Colonic mucosa (tissue), 4 donors: ENCODE measurements around the gene BRIP1. TPM values are rescaled to one million over a fixed set of nuclear protein-coding genes. Genes with fewer than 3 reads are reported as not detected.
"Not testable (repeated sequence)": the region's sequence is repeated elsewhere in the genome, so short reads cannot be mapped to it uniquely, and the experiment has no call there.

Experiments
- DNase-seq: peaks from one replicate; pipeline ENCODE4 v3.0.0-alpha.2; 2020
- H3K27ac ChIP-seq: fragments of 200-600 bp; one replicate; pipeline ENCODE4 v1.8.0; 2021
- H3K27me3 ChIP-seq: fragments of 200-600 bp; one replicate; pipeline ENCODE4 v1.8.0; 2021
- H3K36me3 ChIP-seq: fragments of 200-600 bp; one replicate; pipeline ENCODE4 v1.8.0; 2021
- H3K4me1 ChIP-seq: fragments of 200-600 bp; one replicate; pipeline ENCODE4 v1.8.0; 2021; ENCODE audit warnings: mild to moderate bottlenecking
- H3K4me3 ChIP-seq: fragments of 200-600 bp; one replicate; pipeline ENCODE4 v1.8.0; 2021
- H3K9ac ChIP-seq, 2 donors: one replicate each; pipeline ENCODE4 v1.7.0; 2013; ENCODE audit warnings: control low read depth in 2 of 2, low read depth in 2 of 2, low read length in 2 of 2
- H3K9me3 ChIP-seq: fragments of 200-600 bp; one replicate; pipeline ENCODE4 v1.8.0; 2021
- intact Hi-C: fragments of 100-400 bp; cut with DNase I; formaldehyde crosslinking; loops from one replicate; pipeline ENCODE4 v1.14.1; 2022
- total RNA-seq, 2 donors: library from RNA; stranded (reverse); fragmentation: NEBNext Ultra II Directional in 1 of 2; extraction: Animal tissue kit (Norgen Biotek cat#: 25700) in 1 of 2; gene quantifications; one replicate each; pipeline ENCODE4 v1.2.1, GENCODE V29; 2021
- TF ChIP-seq, protein P1 (sequence below): fragments of 200-600 bp; IDR thresholded peaks from one replicate; pipeline ENCODE4 v1.8.0; 2022; ENCODE audit warnings: antibody characterized with exemption, mild to moderate bottlenecking
- donor health status: healthy.
- donor health status: DM: no; HTN: no; CAD: no.
- donor health status: DM: no; HTN: no; CAD: no.

BRIP1 gene
- total RNA-seq, 2 donors from 2014 or later = 3.3 to 10.1 TPM

DNA sequence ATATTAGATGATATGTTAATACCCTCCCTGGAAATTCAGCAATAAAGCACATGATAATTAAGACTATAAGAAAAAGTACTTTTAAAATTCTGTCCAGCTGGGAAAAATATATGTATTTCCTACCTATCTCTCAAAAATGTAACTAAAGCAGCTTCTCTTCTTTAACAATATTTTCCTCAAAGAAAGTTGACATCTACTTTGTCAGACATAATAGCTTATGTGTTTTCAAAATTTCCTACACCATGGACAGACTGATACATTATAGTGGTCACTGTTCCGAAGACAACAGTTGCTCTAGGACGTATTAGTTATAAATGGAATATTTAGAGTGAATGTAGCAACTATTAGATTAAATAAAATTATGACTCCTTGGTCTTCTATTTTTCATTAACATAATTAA lies 140.9 kb downstream of the BRIP1 start:
- Histone ChIP-seq H3K27ac (no peak overlapping the region), H3K9me3 (no peaks in the 10 kb centered on the region), H3K9ac (no peak overlapping the region), H3K27me3 (no peaks in the 10 kb centered on the region), H3K4me1 (no peaks in the 10 kb centered on the region), H3K4me3 (no peak overlapping the region), H3K36me3 (no peaks in the 10 kb centered on the region)
- TF ChIP-seq, protein P1, sequence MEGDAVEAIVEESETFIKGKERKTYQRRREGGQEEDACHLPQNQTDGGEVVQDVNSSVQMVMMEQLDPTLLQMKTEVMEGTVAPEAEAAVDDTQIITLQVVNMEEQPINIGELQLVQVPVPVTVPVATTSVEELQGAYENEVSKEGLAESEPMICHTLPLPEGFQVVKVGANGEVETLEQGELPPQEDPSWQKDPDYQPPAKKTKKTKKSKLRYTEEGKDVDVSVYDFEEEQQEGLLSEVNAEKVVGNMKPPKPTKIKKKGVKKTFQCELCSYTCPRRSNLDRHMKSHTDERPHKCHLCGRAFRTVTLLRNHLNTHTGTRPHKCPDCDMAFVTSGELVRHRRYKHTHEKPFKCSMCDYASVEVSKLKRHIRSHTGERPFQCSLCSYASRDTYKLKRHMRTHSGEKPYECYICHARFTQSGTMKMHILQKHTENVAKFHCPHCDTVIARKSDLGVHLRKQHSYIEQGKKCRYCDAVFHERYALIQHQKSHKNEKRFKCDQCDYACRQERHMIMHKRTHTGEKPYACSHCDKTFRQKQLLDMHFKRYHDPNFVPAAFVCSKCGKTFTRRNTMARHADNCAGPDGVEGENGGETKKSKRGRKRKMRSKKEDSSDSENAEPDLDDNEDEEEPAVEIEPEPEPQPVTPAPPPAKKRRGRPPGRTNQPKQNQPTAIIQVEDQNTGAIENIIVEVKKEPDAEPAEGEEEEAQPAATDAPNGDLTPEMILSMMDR = no peak
- DNase-seq = no peak
- intact Hi-C loops = no loop called here

DNA sequence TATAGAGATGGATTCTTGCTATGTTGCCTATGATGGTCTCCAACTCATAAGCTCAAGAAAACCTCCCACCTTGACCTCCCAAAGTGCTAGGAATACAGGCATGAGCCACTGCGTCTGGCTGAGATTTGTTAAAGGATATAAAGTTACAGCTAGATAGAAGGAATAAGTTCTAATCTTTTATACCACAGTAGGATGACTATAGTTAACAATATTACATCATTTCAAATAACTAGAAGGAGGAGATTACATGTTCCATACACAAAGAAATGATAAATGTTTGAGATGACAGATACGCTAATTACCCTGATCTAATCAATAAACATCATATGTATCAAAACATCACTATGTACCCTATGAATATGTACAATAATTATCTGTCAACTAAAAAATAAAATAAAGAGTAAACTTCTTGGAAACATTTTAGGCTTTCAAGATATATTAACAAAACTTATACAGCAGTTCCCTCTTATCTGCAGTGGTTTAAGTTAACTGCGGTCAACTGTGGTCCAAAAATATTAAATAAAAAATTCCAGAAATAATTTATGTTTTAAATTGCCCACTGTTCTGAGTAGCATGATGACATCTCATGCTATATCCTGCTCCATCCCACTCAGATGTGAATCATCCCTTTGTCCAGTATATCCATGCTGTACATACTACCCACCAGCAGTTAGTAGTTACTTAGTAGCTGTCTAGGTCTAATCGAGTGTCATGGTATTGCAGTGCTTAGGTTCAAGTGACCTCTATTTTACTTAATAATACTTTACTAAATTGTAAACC lies 143.1 kb downstream of the BRIP1 start:
- Histone ChIP-seq H3K4me3 (no peak overlapping the region), H3K9ac (no peak overlapping the region), H3K36me3 (no peaks in the 10 kb centered on the region), H3K27me3 (no peaks in the 10 kb centered on the region), H3K9me3 (no peaks in the 10 kb centered on the region), H3K4me1 (no peaks in the 10 kb centered on the region), H3K27ac (no peak overlapping the region)
- intact Hi-C loops = no loop called here
- TF ChIP-seq, protein P1 = no peak
- no peak for DNase-seq

DNA sequence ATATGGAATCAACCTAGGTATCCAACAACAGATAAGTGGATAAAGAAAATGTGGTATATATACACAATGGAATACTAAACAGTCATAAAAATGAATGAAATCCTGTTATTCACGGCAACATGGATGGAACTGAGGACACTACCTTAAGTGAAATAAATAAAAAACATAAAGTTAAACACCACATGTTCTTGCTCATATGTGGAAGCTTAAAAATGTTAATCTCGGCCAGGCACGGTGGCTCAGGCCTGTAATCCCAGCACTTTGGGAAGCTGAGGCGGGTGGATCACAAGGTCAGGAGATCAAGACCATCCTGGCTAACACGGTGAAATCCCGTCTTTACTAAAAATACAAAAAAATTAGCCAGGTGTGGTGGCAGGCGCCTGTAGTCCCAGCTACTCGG lies 144.1 kb downstream of the BRIP1 start:
- DNase-seq, intact Hi-C loops, H3K4me1 ChIP-seq, H3K9ac ChIP-seq, H3K27ac ChIP-seq, H3K36me3 ChIP-seq, H3K4me3 ChIP-seq, H3K27me3 ChIP-seq, H3K9me3 ChIP-seq: not testable (repeated sequence)

DNA sequence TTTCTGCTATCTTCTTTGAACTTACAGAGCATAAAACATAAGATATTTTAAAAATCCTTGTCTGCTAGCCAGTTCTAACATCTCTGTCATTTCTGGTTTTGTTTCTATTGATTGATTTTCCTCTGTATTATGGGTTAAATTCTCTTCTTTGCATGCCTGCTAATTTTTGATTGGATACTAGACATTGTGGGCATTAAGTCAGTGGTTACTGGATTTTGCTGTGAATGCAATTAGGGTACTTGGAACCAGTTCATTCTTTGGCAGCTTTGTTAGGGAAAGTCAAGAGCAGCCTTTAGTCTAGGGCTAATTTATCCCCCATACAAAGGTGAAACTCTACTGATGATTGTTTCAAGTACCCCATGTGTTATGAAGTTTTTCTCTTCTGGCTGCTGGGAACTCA lies 145.3 kb downstream of the BRIP1 start:
- Histone ChIP-seq H3K4me1 (no peaks in the 10 kb centered on the region), H3K27ac (no peak overlapping the region), H3K9ac (no peak overlapping the region), H3K9me3 (no peaks in the 10 kb centered on the region), H3K27me3 (no peaks in the 10 kb centered on the region), H3K4me3 (no peak overlapping the region), H3K36me3 (no peaks in the 10 kb centered on the region)
- intact Hi-C loops = no loop called here
- TF ChIP-seq, protein P1 = no peak
- DNase-seq = no peak

DNA sequence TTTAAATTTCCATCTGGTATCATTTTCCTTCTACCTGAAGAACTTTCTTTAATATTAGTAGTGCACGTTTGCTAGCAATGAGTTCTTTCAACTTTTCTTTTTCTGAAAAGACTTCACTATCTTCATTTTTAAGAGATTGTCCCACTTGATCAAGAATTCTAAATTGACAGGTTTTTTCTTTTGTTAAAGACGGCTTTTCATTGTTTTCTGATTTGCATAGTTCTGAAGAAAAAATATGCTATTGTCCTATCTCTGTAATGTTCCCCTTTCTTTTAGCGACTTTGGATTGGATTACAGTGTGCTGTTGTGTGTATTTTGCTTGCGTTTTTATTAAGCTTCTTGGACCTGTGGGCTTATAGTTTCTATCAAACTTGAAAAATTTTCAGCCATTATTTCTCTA lies 146.0 kb downstream of the BRIP1 start:
- H3K4me3 ChIP-seq = no peak overlapping the region
- no peaks in the 10 kb centered on the region for H3K4me1 ChIP-seq
- no peak overlapping the region for H3K27ac ChIP-seq
- H3K27me3 ChIP-seq = no peaks in the 10 kb centered on the region
- H3K9ac ChIP-seq = no peak overlapping the region
- intact Hi-C loops = no loop called here
- no peaks in the 10 kb centered on the region for H3K9me3 ChIP-seq
- no peaks in the 10 kb centered on the region for H3K36me3 ChIP-seq
- TF ChIP-seq, protein P1 = no peak
- DNase-seq = no peak

DNA sequence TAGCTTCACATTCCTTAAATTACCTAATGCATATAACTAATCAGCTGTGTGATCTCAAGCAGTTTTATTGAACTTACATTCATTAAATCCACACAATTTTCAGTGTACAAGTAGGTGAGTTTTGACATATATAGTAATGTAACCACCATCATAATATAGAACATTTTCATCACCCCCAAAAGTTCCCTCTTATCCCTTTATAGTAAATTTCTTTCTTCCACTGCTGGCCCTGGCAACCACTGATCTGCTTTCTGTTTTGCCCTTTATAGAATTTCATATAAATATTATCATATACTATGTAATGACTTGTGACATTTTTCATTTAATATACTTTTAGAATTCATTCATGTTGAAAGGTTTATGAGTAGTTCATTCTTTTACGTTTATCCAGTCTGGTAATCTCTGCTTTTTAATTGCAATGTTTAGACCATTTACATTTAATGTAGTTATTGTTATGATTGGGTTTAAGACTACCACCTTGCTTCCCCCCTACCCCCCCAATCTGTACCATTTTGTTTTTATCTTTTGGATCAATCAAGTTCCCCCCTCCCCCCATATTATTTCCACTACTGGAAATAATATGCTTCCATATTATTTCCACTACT lies 147.0 kb downstream of the BRIP1 start:
- Histone ChIP-seq H3K27ac (no peak overlapping the region), H3K27me3 (no peaks in the 10 kb centered on the region), H3K9me3 (no peaks in the 10 kb centered on the region), H3K36me3 (no peaks in the 10 kb centered on the region), H3K9ac (no peak overlapping the region), H3K4me1 (no peaks in the 10 kb centered on the region), H3K4me3 (no peak overlapping the region)
- TF ChIP-seq, protein P1 = no peak
- intact Hi-C loops = no loop called here
- no peak for DNase-seq
